Medulla oblongata (tissue), 1 donor: ENCODE measurements around the gene TIMMDC1.
A peak's percentile ranks its signal among the peaks of the same experiment; 100 is the strongest.
"Not testable (repeated sequence)": the region's sequence is repeated elsewhere in the genome, so short reads cannot be mapped to it uniquely, and the experiment has no call there.

ENCODE experiments used
- DNase-seq: peaks from one replicate; pipeline ENCODE4 v3.0.0-alpha.2; 2015; ENCODE audit errors: extremely low spot score

Gene TIMMDC1

DNA sequence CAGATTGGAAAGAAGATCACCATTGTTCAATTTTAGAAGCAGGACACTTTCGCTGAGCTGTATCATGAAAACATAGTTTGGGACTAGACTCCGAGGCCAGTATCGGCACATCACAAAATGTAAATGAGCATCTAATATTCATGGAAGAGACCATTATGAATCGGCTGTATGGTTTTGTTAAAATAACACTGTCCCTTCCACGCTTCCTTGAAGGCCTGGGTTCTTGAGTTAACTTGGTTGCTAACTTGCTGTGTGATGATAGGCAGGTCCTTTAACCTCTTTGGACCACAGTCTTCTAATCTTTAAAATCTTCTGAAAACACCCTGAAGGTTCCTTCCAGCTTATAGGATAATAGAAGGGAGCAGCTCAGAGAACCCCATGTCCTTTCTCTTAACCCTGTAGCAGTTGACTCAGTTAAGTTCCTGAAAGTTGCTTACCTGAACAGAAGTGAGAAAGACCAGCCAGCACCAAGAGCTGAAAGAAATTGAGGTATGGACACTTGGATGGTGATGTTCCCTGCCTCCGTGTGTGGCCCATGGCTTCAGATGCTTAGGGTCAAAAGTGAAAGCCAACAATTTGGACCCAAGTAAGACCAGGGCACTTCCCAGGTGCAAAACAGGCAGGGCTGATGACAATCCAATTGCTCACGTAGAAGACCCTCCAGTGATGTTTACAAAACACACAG is 59.0 kb downstream of the TIMMDC1 start:
- DNase-seq: no peak

DNA sequence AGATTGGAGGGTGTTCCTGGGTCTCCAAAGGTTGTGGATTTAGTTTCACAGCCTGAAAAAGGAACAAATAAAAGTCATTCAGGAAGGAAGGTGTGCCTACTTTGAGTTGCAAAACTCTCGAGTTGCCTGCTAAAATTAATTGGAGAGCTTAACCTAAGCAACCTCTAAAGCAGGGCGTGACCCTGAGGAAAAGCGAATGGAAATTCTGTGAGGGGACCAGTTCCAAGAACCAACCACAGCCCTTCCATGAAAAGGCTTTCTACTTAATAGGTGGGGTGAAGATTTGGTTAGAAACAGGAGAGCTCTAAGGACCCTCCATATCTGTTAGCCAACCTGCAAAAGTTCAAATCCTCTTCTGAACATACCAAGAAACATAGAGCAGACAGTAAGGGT is 59.5 kb downstream of the TIMMDC1 start:
- no peak for DNase-seq

GRCh38 chr3:119558626-119559317 is 60.4 kb downstream of the TIMMDC1 start:
- no peak for DNase-seq

DNA sequence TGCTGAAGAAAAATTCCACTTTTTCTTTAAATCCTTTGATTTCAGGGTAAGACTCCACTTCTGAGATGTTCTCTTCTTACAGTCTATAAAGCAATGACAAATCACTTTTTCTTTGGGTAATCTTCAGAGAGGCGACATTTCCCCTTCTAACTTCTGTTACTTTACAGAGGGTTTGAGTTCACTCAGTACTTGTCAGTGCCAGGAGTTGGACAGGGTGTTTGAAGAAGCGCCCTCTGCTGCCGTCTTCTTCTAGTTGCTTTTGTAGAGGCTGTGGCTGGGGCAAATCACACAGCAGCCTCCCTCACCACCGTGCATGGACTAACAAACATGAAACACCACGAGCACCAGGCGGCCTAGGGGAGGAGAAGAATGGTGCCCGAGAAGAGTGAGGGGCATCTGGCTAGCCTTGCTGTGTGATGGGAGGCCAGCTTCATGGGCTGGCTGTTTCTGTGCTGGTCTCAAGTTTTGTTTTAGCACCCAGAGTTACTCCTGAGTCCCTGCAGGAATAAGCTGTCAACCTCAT is 61.2 kb downstream of the TIMMDC1 start, which contains the start of gene CD80:
TSS of gene CD80 (minus strand) at position 174 of the 523 bp plus-strand sequence. CDS start 1,886 bp downstream, outside the sequence.
- peak; percentile 59 for DNase-seq

GRCh38 chr3:119560160-119560559 is 61.8 kb downstream of the TIMMDC1 start:
- no peak for DNase-seq

DNA sequence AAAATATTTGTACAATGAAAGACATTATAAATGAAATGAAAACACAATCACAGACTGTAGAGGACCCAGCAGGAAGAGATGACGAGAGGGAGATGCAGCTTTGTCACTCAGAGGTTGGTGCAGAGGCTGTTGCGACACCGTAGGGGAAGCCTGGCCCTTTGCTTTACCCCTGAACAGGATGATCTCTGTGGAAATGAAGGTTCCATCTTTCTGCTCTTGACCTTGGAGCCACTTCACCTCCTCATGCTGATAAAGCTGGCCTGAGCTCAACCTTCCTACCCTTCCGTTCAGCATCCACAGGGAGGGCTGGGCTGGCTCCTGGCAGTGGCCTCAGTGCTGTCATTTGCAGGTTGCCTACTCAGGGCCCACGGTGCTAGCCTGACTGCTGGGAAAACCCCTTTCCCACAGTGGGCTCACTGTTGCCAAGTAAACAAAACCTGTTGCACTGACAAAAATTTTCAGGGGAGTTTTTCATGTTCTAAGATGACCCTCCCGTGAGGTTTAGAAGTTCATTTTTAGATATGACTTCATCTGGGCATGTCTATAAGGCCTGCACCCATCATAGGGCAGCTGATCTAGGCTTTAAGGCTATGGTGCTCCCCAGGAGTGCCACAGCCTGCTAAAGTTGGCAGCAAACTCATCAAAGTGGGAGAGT is 64.1 kb downstream of the TIMMDC1 start:
- no peak for DNase-seq

DNA sequence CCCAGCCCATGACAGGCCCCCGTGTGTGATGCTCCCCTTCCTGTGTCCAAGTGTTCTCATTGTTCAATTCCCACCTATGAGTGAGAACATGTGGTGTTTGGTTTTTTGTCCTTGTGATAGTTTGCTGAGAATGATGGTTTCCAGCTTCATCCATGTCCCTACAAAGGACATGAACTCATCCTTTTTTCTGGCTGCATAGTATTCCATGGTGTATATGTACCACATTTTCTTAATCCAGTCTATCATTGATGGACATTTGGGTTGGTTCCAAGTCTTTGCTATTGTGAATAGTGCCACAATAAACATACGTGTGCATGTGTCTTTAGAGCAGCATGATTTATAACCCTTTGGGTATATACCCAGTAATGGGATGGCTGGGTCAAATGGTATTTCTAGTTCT is 65.0 kb downstream of the TIMMDC1 start:
- DNase-seq: not testable (repeated sequence)

GRCh38 chr3:119569156-119569555 is 70.8 kb downstream of the TIMMDC1 start:
- DNase-seq: no peak

GRCh38 chr3:119570229-119570628 is 71.9 kb downstream of the TIMMDC1 start:
- peak; percentile 72 for DNase-seq

- DNase-seq: no peak
Measured at GRCh38 chr3:119571230-119571629, 72.9 kb downstream of the TIMMDC1 start.

GRCh38 chr3:119571688-119572087 is 73.3 kb downstream of the TIMMDC1 start:
- no peak for DNase-seq
